ENCODE results near the gene DNM3.

DNA sequence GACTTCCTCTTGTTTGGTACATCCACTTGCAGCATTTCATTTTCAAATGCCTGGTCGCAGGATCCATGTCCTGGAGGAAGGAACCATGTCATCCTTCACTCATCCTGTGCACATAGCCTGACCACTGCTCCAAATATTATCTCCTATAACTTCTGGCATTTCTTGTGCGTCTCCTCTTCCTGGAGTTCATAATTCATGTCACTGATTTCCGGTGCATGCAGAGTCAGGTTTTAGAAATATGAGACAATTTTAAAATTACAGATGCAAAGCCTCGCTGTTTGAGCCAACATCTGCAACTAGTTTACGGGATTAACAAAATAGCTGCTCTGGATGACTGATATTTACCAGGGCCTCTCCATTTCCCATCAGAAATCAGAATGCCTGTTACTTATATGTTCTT lies 268.1 kb downstream of the DNM3 start:
- TF ChIP-seq, protein P1, sequence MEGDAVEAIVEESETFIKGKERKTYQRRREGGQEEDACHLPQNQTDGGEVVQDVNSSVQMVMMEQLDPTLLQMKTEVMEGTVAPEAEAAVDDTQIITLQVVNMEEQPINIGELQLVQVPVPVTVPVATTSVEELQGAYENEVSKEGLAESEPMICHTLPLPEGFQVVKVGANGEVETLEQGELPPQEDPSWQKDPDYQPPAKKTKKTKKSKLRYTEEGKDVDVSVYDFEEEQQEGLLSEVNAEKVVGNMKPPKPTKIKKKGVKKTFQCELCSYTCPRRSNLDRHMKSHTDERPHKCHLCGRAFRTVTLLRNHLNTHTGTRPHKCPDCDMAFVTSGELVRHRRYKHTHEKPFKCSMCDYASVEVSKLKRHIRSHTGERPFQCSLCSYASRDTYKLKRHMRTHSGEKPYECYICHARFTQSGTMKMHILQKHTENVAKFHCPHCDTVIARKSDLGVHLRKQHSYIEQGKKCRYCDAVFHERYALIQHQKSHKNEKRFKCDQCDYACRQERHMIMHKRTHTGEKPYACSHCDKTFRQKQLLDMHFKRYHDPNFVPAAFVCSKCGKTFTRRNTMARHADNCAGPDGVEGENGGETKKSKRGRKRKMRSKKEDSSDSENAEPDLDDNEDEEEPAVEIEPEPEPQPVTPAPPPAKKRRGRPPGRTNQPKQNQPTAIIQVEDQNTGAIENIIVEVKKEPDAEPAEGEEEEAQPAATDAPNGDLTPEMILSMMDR (IDR thresholded peaks at IDR 0.05) = no peak
- TF ChIP-seq POLR2AphosphoS5 (IDR thresholded peaks at IDR 0.05) = peak in 1 of 2 donors; percentile 49
- TF ChIP-seq POLR2A (IDR thresholded peaks at IDR 0.05) = no peak
